IPS-18a (cell line): ENCODE results near the gene MUC3A.
"Not testable (repeated sequence)": the region's sequence is repeated elsewhere in the genome, so short reads cannot be mapped to it uniquely, and the experiment has no call there.

Experiments used
- H3K27ac ChIP-seq: one replicate; pipeline ENCODE4 v1.5.1; 2013; ENCODE audit warnings: low read length
- H3K27me3 ChIP-seq: one replicate; pipeline ENCODE4 v1.6.1; 2013; ENCODE audit warnings: mild to moderate bottlenecking, low read length; ENCODE audit not compliant: control insufficient read depth, insufficient read depth
- H3K36me3 ChIP-seq: one replicate; pipeline ENCODE4 v1.6.1; 2013; ENCODE audit warnings: low read depth, low read length; ENCODE audit not compliant: control insufficient read depth
- H3K4me1 ChIP-seq: one replicate; pipeline ENCODE4 v1.6.1; 2013; ENCODE audit warnings: low read depth, low read length; ENCODE audit not compliant: control insufficient read depth
- H3K4me3 ChIP-seq: one replicate; pipeline ENCODE4 v1.5.1; 2013; ENCODE audit warnings: low read length
- H3K9ac ChIP-seq: one replicate; pipeline ENCODE4 v1.6.1; 2013; ENCODE audit warnings: mild to moderate bottlenecking, low read length, moderate library complexity
- H3K9me3 ChIP-seq: one replicate; pipeline ENCODE4 v1.6.1; 2013; ENCODE audit warnings: low read depth, low read length; ENCODE audit not compliant: control insufficient read depth

MUC3A gene

GRCh38 chr7:100949227-100949932 lies at the start of gene MUC3A:
TSS of gene MUC3A (plus strand) at chr7:100949534. CDS start at chr7:100949625, 91 bp downstream.
- no peak within 1 kb of the TSS for H3K4me3 ChIP-seq
- no peaks in the 10 kb centered on the region for H3K27me3 ChIP-seq

GRCh38 chr7:100900978-100901377 lies 48.4 kb upstream of the MUC3A start:
- Histone ChIP-seq H3K9me3 (no peaks in the 10 kb centered on the region), H3K4me1 (no peaks in the 10 kb centered on the region), H3K4me3 (no peak overlapping the region), H3K27me3 (peaks cover 9% of the 10 kb centered on the region), H3K27ac (no peak overlapping the region), H3K9ac (no peak overlapping the region), H3K36me3 (no peaks in the 10 kb centered on the region)

More at GRCh38 chr7:100949227-100949932, at the start of gene MUC3A:
- Histone ChIP-seq H3K4me1 (peaks cover 24% of the 10 kb centered on the region), H3K9me3 (no peaks in the 10 kb centered on the region), H3K36me3 (no peaks in the 10 kb centered on the region), H3K9ac (no peak within 1 kb of the TSS), H3K27ac (no peak within 1 kb of the TSS)

GRCh38 chr7:100901921-100902332 lies 47.4 kb upstream of the MUC3A start:
- no peak overlapping the region for H3K9ac ChIP-seq
- no peaks in the 10 kb centered on the region for H3K4me1 ChIP-seq
- no peaks in the 10 kb centered on the region for H3K36me3 ChIP-seq
- H3K9me3 ChIP-seq, result no peaks in the 10 kb centered on the region
- no peak overlapping the region for H3K4me3 ChIP-seq
- H3K27me3 ChIP-seq, result no peaks in the 10 kb centered on the region
- H3K27ac ChIP-seq, result no peak overlapping the region

GRCh38 chr7:100902638-100903037 lies 46.7 kb upstream of the MUC3A start:
- no peak overlapping the region for H3K27ac ChIP-seq
- no peaks in the 10 kb centered on the region for H3K4me1 ChIP-seq
- no peak overlapping the region for H3K9ac ChIP-seq
- H3K27me3 ChIP-seq, result no peaks in the 10 kb centered on the region
- no peaks in the 10 kb centered on the region for H3K9me3 ChIP-seq
- no peak overlapping the region for H3K4me3 ChIP-seq
- no peaks in the 10 kb centered on the region for H3K36me3 ChIP-seq

- no peaks in the 10 kb centered on the region for H3K9me3 ChIP-seq
- no peaks in the 10 kb centered on the region for H3K27me3 ChIP-seq
- no peaks in the 10 kb centered on the region for H3K4me1 ChIP-seq
Measured at GRCh38 chr7:100908512-100908911, 40.8 kb upstream of the MUC3A start.

GRCh38 chr7:100910443-100910842 lies 38.9 kb upstream of the MUC3A start:
- not testable (repeated sequence) for H3K27ac ChIP-seq, H3K36me3 ChIP-seq, H3K4me3 ChIP-seq, H3K4me1 ChIP-seq, H3K27me3 ChIP-seq, H3K9ac ChIP-seq, H3K9me3 ChIP-seq

More at GRCh38 chr7:100908512-100908911, 40.8 kb upstream of the MUC3A start:
- H3K27ac ChIP-seq, result no peak overlapping the region
- no peak overlapping the region for H3K9ac ChIP-seq
- no peak overlapping the region for H3K4me3 ChIP-seq
- no peaks in the 10 kb centered on the region for H3K36me3 ChIP-seq

GRCh38 chr7:100911484-100911883 lies 37.9 kb upstream of the MUC3A start:
- Histone ChIP-seq H3K27ac (no peak overlapping the region), H3K9ac (no peak overlapping the region), H3K36me3 (no peaks in the 10 kb centered on the region), H3K4me1 (no peaks in the 10 kb centered on the region), H3K27me3 (no peaks in the 10 kb centered on the region), H3K4me3 (no peak overlapping the region), H3K9me3 (no peaks in the 10 kb centered on the region)

GRCh38 chr7:100914208-100914878 lies 35.0 kb upstream of the MUC3A start:
- Histone ChIP-seq H3K4me1 (peaks cover 3% of the 10 kb centered on the region), H3K27me3 (no peaks in the 10 kb centered on the region), H3K9me3 (no peaks in the 10 kb centered on the region), H3K9ac (no peak overlapping the region), H3K27ac (no peak overlapping the region), H3K4me3 (no peak overlapping the region), H3K36me3 (no peaks in the 10 kb centered on the region)

- H3K27ac ChIP-seq, result no peak overlapping the region
- no peak overlapping the region for H3K9ac ChIP-seq
- no peaks in the 10 kb centered on the region for H3K9me3 ChIP-seq
- H3K4me3 ChIP-seq, result no peak overlapping the region
- H3K4me1 ChIP-seq, result peaks cover 3% of the 10 kb centered on the region
- H3K36me3 ChIP-seq, result no peaks in the 10 kb centered on the region
- no peaks in the 10 kb centered on the region for H3K27me3 ChIP-seq
Measured at GRCh38 chr7:100914879-100915447, 34.4 kb upstream of the MUC3A start.

GRCh38 chr7:100919335-100919734 lies 30.0 kb upstream of the MUC3A start:
- not testable (repeated sequence) for H3K36me3 ChIP-seq, H3K27me3 ChIP-seq, H3K9ac ChIP-seq, H3K4me3 ChIP-seq, H3K27ac ChIP-seq, H3K4me1 ChIP-seq, H3K9me3 ChIP-seq

- H3K4me1 ChIP-seq, H3K9me3 ChIP-seq, H3K36me3 ChIP-seq, H3K27me3 ChIP-seq, H3K27ac ChIP-seq, H3K4me3 ChIP-seq, H3K9ac ChIP-seq: not testable (repeated sequence)
Measured at GRCh38 chr7:100919779-100920437, 29.4 kb upstream of the MUC3A start.
